Neuronal stem cell (in vitro differentiated cells): ENCODE data around the gene PPIB.
A peak's percentile ranks its signal among the peaks of the same experiment; 100 is the strongest.

Experiments used
- DNase-seq: peaks from one replicate; pipeline ENCODE4 v3.0.0-alpha.2; 2013; ENCODE audit warnings: low spot score
- H2AFZ ChIP-seq: one replicate; pipeline ENCODE4 v1.6.1; 2013; ENCODE audit warnings: mild to moderate bottlenecking, low read length, inconsistent platforms
- H2AK5ac ChIP-seq: 2 replicates; pipeline ENCODE4 v1.6.1; 2013; ENCODE audit warnings: low read depth, mild to moderate bottlenecking, inconsistent platforms, low read length, moderate library complexity, mixed read lengths
- H2BK120ac ChIP-seq: 2 replicates; pipeline ENCODE4 v1.6.1; 2013; ENCODE audit warnings: low read depth, mild to moderate bottlenecking, inconsistent platforms, low read length, moderate library complexity, mixed read lengths
- H2BK12ac ChIP-seq: one replicate; pipeline ENCODE4 v1.6.1; 2013; ENCODE audit warnings: low read length, inconsistent platforms
- H2BK15ac ChIP-seq: 2 replicates; pipeline ENCODE4 v1.6.1; 2013; ENCODE audit warnings: mild to moderate bottlenecking, low read length, inconsistent platforms, mixed read lengths
- H2BK5ac ChIP-seq: one replicate; pipeline ENCODE4 v1.6.1; 2013; ENCODE audit warnings: inconsistent platforms, mild to moderate bottlenecking, low read length, moderate library complexity
- H3K14ac ChIP-seq: one replicate; pipeline ENCODE4 v1.6.1; 2013; ENCODE audit warnings: low read length, inconsistent platforms
- H3K18ac ChIP-seq: 2 replicates; pipeline ENCODE4 v1.6.1; 2013; ENCODE audit warnings: low read length, inconsistent platforms
- H3K23ac ChIP-seq: 2 replicates; pipeline ENCODE4 v1.6.1; 2013; ENCODE audit warnings: low read depth, mild to moderate bottlenecking, mixed read lengths, low read length, inconsistent platforms; ENCODE audit not compliant: poor library complexity
- H3K27ac ChIP-seq: replicated peaks from 3 replicates; pipeline ENCODE4 v1.5.1; 2013; ENCODE audit warnings: low read length, inconsistent platforms
- H3K27me3 ChIP-seq, 3 experiments: 2 replicates each; pipeline ENCODE4 v1.6.1; 2013; ENCODE audit warnings: low read length in 3 of 3, mild to moderate bottlenecking in 2 of 3, inconsistent platforms in 1 of 3, low read depth in 1 of 3, mixed read lengths in 1 of 3, moderate library complexity in 1 of 3; ENCODE audit not compliant: control insufficient read depth in 3 of 3, insufficient read depth in 3 of 3
- H3K36me3 ChIP-seq, 2 donors: replicated peaks in 1 of 2; 2 replicates each; pipeline ENCODE4 v1.6.1; 2013; ENCODE audit warnings: low read length in 2 of 2; ENCODE audit not compliant: control insufficient read depth in 2 of 2, insufficient read depth in 2 of 2
- H3K4ac ChIP-seq: 2 replicates; pipeline ENCODE4 v1.6.1; 2013; ENCODE audit warnings: inconsistent platforms, mild to moderate bottlenecking, low read length, moderate library complexity
- H3K4me1 ChIP-seq, 2 donors: 1 replicate in 1 of 2; 2 replicates in 1 of 2; pipeline ENCODE4 v1.6.1; 2013; ENCODE audit warnings: low read length in 2 of 2, low read depth in 1 of 2; ENCODE audit not compliant: control insufficient read depth in 2 of 2, insufficient read depth in 1 of 2
- H3K4me2 ChIP-seq: one replicate; pipeline ENCODE4 v1.6.1; 2013; ENCODE audit warnings: mild to moderate bottlenecking, low read length, inconsistent platforms; ENCODE audit not compliant: insufficient read depth, poor library complexity, severe bottlenecking
- H3K4me3 ChIP-seq, 2 donors: 2 replicates each; pipeline ENCODE4 v1.5.1; 2013; ENCODE audit warnings: low read length in 2 of 2, mild to moderate bottlenecking in 2 of 2, inconsistent platforms in 1 of 2, moderate library complexity in 1 of 2
- H3K79me1 ChIP-seq: one replicate; pipeline ENCODE4 v1.6.1; 2013; ENCODE audit warnings: low read depth, mild to moderate bottlenecking, inconsistent platforms, low read length, moderate library complexity
- H3K9ac ChIP-seq: one replicate; pipeline ENCODE4 v1.6.1; 2013; ENCODE audit warnings: mild to moderate bottlenecking, low read depth, low read length, inconsistent platforms; ENCODE audit not compliant: poor library complexity
- H3K9me3 ChIP-seq, 2 donors: replicated peaks in 1 of 2; 2 replicates each; pipeline versions ENCODE3 to v1.6.1; 2013; ENCODE audit warnings: low read length in 2 of 2, mild to moderate bottlenecking in 2 of 2, inconsistent platforms in 1 of 2, low read depth in 1 of 2, mixed read lengths in 1 of 2, moderate library complexity in 1 of 2; ENCODE audit not compliant: control insufficient read depth in 2 of 2, insufficient read depth in 1 of 2
- H4K8ac ChIP-seq: one replicate; pipeline ENCODE4 v1.6.1; 2013; ENCODE audit warnings: low read depth, mild to moderate bottlenecking, inconsistent platforms, low read length, moderate library complexity
- H4K91ac ChIP-seq: one replicate; pipeline ENCODE4 v1.6.1; 2013; ENCODE audit warnings: low read length, low read depth, mild to moderate bottlenecking, inconsistent platforms; ENCODE audit not compliant: poor library complexity
- WGBS, 2 donors: extraction: QIAGEN DNeasy Blood & Tissue Kit; methylation state at CpG; one replicate each; pipeline ENCODE4 v1.1.7; 2013; ENCODE audit warnings: missing lambda C conversion rate in 2 of 2, mixed read lengths in 1 of 2; ENCODE audit not compliant: insufficient read length in 2 of 2, insufficient replicate concordance in 1 of 2; ENCODE audit errors: extremely low coverage in 2 of 2; 5-methylcytosine and 5-hydroxymethylcytosine counted together

The PPIB gene

GRCh38 chr15:64156652-64157331 lies 6.0 kb downstream of the PPIB start:
- H3K18ac ChIP-seq = no peak overlapping the region
- no peak for DNase-seq
- no CpG with 5 or more reads among the region's 16 CpGs for WGBS, 2 donors
- no peak overlapping the region for H2BK120ac ChIP-seq
- no peak overlapping the region for H4K91ac ChIP-seq
- H2AFZ ChIP-seq = no peak overlapping the region
- H3K27me3 ChIP-seq = peaks cover 9 to 16% (median 13%) of the 10 kb centered on the region in 3 experiments
- no peak overlapping the region for H3K4ac ChIP-seq
- peaks cover 6 to 11% of the 10 kb centered on the region in 2 donors for H3K4me1 ChIP-seq
- peaks cover 48 to 76% of the 10 kb centered on the region in 2 donors for H3K36me3 ChIP-seq
- H4K8ac ChIP-seq = no peak overlapping the region
- H3K23ac ChIP-seq = peak overlapping the region; percentile 10
- no peak overlapping the region for H3K4me3 ChIP-seq
- H2BK15ac ChIP-seq = no peak overlapping the region
- no peak overlapping the region for H2BK12ac ChIP-seq
- no peak overlapping the region for H2BK5ac ChIP-seq
- no peak overlapping the region for H3K14ac ChIP-seq
- H2AK5ac ChIP-seq = no peak overlapping the region
- no peak overlapping the region for H3K27ac ChIP-seq
- peaks cover 3% of the 10 kb centered on the region for H3K79me1 ChIP-seq
- H3K9ac ChIP-seq = peak overlapping the region; percentile 2
- H3K4me2 ChIP-seq = no peak overlapping the region
- peaks cover 0 to 2% of the 10 kb centered on the region in 2 donors for H3K9me3 ChIP-seq

GRCh38 chr15:64155802-64156651 lies 6.8 kb downstream of the PPIB start:
- no peak overlapping the region for H2BK5ac ChIP-seq
- H3K18ac ChIP-seq = no peak overlapping the region
- no peak overlapping the region for H3K23ac ChIP-seq
- no peak overlapping the region for H3K4me2 ChIP-seq
- H3K4me3 ChIP-seq = no peak overlapping the region
- peaks cover 2% of the 10 kb centered on the region for H3K79me1 ChIP-seq
- no peak overlapping the region for H2AFZ ChIP-seq
- H3K14ac ChIP-seq = no peak overlapping the region
- no peak overlapping the region for H2BK120ac ChIP-seq
- peaks cover 0 to 2% of the 10 kb centered on the region in 2 donors for H3K9me3 ChIP-seq
- WGBS, 2 donors = no CpG with 5 or more reads among the region's 15 CpGs
- no peak overlapping the region for H3K27ac ChIP-seq
- H3K9ac ChIP-seq = no peak overlapping the region
- H3K4ac ChIP-seq = no peak overlapping the region
- no peak for DNase-seq
- no peak overlapping the region for H2AK5ac ChIP-seq
- peaks cover 4 to 10% of the 10 kb centered on the region in 2 donors for H3K4me1 ChIP-seq
- H3K27me3 ChIP-seq = peaks cover 11 to 17% (median 14%) of the 10 kb centered on the region in 3 experiments
- H2BK15ac ChIP-seq = no peak overlapping the region
- no peak overlapping the region for H4K8ac ChIP-seq
- peaks cover 48 to 68% of the 10 kb centered on the region in 2 donors for H3K36me3 ChIP-seq
- H2BK12ac ChIP-seq = no peak overlapping the region
- no peak overlapping the region for H4K91ac ChIP-seq

GRCh38 chr15:64153480-64154367 lies 9.1 kb downstream of the PPIB start:
- H3K9me3 ChIP-seq = peaks cover 0 to 2% of the 10 kb centered on the region in 2 donors
- H2BK120ac ChIP-seq = no peak overlapping the region
- H3K36me3 ChIP-seq = peaks cover 36 to 46% of the 10 kb centered on the region in 2 donors
- H3K23ac ChIP-seq = peak overlapping the region; percentile 3
- H4K91ac ChIP-seq = no peak overlapping the region
- no CpG with 5 or more reads among the region's 12 CpGs for WGBS, 2 donors
- no peak overlapping the region for H3K4ac ChIP-seq
- H2BK15ac ChIP-seq = no peak overlapping the region
- H3K27me3 ChIP-seq = peaks cover 11 to 18% (median 14%) of the 10 kb centered on the region in 3 experiments
- no peak overlapping the region for H3K4me2 ChIP-seq
- no peak overlapping the region for H3K27ac ChIP-seq
- peak overlapping the region; percentile 54 for H3K18ac ChIP-seq
- no peak overlapping the region for H3K4me3 ChIP-seq
- no peak overlapping the region for H3K9ac ChIP-seq
- H2BK5ac ChIP-seq = no peak overlapping the region
- peak overlapping the region; percentile 46 for H2AFZ ChIP-seq
- H4K8ac ChIP-seq = no peak overlapping the region
- peaks cover 2% of the 10 kb centered on the region for H3K79me1 ChIP-seq
- no peak overlapping the region for H2BK12ac ChIP-seq
- peaks cover 4 to 14% of the 10 kb centered on the region in 2 donors for H3K4me1 ChIP-seq
- H3K14ac ChIP-seq = no peak overlapping the region
- peak overlapping the region; percentile 73 for H2AK5ac ChIP-seq
- peak; percentile 78 for DNase-seq
